Measurements from ENCODE around the gene KLK11.

Gene KLK11

GRCh38 chr19:51027126-51027806 is 850 bp upstream of the KLK11 start:
- DNase-seq: no peak

DNA sequence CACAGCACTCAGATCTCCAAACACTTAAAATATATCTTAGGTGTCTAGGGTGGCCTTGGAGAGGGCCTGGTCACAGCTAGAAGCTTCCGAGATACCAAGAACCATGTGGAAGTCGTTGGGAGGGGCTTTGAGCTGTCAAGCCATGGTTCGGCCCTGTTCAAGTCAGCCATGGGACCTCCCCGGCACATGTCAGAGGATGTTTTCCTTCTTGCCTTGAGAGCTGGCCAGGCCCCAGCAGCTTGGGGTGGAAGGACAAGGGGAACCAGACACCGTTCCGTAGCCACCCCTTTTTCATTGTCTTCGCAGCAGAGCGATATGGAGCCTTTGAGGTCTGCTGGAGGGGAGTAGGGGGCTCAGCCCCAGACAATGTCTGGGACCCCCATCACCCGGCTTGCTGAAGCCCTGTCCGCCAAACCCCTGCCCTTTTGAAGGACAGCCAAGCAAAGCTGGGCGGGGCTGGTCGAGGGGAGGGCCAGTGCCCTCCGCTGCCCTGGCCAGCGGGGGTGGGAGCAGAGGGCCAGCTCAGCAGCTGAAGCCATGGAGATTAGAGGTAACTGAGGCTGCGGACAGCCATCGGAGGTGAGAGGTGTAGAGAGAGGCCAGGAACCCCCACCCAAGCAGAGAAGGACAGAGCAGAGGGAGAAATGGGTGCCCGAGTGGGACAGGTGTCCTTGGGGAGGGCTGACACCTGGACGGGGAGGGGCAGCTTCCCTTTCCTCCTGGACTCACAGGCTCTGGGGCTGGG is 435 bp downstream of the KLK11 start:
- no peak for DNase-seq

GRCh38 chr19:51025401-51025800 is 1.0 kb downstream of the KLK11 start:
- DNase-seq: no peak

- no peak for DNase-seq
Measured at GRCh38 chr19:51024924-51025323, 1.5 kb downstream of the KLK11 start.

DNA sequence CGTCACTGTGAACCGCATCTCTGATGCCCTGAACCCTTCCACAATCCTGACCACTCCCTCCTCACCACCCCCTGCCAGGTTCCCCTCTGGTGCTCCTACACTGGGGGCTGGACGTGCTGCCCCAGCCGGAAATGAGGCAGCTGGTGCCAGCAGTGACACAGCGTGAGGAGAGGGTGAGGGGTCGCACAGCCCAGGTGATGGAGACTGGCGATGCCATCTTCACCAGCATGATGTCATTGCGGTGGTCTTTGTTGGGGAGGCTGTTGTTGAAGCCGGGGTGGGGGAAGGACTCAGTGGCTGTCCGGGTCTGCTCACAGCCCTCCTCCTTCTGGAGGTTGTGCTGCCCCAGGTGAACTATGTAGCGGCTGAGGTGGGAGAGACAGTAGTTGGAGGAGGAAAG is 2.5 kb downstream of the KLK11 start:
- DNase-seq: no peak

DNA sequence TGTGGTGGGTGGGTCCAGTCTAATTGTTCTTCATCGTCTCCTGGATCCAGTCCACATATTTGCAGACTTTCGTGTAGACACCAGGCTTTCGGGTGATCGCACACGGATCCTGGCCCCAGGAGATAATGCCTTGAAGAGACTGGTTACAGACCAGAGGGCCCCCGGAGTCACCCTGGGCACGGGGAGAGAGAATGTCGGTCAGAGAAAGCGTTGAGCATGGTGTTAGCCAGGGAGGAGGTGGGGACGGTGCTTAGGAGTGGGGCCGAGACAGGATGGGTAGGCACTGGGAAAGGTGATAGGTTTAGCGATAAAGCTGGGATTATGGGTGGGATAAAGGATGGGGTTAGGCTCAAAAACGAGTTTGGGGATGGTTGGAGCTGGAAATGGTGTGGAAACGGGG is 3.9 kb downstream of the KLK11 start:
- DNase-seq: no peak

GRCh38 chr19:51020988-51021651 is 5.3 kb downstream of the KLK11 start:
- DNase-seq: peak; percentile 24

DNA sequence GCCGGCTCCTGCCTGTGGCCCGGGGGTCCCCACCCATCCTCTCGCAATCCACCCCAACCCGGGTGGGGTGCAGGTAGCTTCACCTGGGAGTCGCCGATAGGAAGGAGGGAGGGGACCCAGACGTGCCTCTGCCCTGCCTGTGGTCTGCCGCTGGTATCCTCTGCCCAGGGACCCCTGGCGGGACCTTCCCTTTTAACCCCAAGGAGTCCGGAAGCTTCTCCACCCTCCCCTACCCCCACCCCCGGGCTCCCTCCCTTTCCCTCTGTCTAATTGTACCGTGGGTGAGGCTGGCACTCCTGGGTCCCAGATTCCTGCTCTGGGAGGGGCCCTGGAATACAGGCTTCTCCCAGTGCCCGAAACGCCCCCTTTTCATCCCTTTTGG is 6.9 kb downstream of the KLK11 start, which contains the start of gene KLK10:
Gene KLK10, minus strand, starts transcription at position 166 of the 382 bp plus-strand sequence. CDS start 579 bp downstream, outside the sequence.
- no peak for DNase-seq

DNA sequence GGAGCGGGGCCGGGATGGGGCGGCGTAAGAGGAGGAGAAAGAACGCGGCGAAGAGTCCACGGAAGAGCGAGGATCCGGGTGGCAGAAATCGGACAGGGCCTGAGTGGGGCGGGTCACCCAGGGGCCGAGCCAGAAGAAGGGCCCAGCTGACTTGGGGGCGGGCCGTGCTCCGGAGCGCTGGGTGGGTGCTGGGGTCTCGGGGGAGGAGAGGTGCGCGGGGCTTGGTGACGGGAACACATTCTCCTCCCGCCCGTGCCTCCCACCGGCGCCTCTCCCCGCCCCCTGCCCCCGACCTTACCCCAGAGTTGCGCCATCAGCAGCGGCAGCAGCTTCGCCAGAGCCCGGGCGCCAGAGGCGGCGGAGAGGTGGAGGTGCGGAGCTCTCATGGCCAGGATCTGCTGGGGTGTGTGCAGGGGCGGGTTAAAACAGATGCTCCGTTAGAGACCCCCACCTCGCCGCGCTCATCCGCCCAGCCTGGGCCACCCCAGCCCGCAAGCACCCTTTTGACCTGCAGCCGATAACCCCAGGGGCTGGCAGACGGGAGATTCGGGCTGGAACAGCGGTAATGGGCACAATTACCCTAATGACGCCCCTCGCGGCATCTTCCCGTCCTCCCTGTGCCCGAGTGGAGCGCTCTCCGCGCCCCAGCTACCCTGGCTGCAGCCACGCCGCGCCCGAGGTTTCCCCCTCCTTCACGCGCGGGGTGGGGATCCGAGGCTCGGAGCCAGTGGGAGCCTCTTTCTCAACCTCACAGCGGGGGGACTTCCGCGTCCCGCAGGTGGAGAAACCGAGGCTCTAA is 7.5 kb downstream of the KLK11 start:
- DNase-seq: no peak

- DNase-seq: peak; percentile 10
Measured at GRCh38 chr19:51016798-51017683, 9.4 kb downstream of the KLK11 start.

DNA sequence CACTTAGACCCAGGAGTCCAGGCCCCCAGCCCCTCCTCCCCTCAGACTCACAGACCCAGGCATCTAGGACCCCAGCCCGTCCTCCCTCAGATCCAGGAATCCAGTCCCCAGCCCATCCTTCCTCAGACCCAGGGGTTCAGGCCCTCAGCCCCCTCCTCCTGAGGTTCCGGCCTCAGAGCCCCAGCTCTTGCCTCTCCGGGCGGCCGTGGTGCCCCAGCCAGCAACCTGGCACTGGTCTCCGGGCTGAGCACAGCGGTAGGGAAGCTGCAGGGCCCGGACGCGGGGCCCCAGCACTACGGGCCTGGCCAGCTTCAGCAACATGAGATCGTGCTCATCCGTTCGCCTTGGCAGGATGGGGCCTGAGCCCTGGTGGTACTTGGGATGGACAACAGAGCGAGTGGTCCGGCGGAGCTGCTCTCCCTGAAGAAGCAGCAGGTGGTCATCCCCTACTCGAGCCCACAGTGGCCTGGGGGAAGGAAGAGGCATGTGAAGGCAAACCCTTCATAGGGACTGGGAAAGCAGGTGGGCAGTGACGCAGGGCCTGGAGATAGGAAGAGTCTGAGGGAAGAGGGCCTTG is 10.6 kb downstream of the KLK11 start:
- no peak for DNase-seq

GRCh38 chr19:51014242-51014641 is 12.2 kb downstream of the KLK11 start:
- DNase-seq: no peak

DNA sequence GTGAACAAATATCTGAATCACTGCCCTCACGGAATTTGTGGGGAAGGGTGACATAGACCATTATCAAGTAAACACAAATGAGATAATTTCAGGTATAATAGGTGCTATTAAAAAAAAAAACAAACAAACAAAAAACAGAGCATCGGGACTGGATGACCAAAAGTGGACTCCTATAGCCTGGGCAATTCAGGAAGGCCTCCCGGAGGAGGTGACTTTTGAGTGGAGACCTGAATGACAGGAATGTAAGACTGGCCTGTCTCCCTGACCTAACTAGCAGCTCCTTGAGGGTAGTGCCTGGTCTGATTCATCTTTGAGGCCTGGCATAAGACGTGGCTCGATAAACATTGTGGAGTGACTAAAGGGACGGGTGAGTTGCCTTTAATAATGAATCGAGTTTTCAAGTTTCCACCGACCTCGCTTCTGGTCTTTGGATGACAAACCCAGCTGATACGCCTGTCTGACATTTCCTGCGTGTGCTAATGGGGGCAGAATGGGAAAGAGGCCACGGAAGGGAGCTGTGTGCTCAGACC is 13.7 kb downstream of the KLK11 start:
- DNase-seq: no peak

DNA sequence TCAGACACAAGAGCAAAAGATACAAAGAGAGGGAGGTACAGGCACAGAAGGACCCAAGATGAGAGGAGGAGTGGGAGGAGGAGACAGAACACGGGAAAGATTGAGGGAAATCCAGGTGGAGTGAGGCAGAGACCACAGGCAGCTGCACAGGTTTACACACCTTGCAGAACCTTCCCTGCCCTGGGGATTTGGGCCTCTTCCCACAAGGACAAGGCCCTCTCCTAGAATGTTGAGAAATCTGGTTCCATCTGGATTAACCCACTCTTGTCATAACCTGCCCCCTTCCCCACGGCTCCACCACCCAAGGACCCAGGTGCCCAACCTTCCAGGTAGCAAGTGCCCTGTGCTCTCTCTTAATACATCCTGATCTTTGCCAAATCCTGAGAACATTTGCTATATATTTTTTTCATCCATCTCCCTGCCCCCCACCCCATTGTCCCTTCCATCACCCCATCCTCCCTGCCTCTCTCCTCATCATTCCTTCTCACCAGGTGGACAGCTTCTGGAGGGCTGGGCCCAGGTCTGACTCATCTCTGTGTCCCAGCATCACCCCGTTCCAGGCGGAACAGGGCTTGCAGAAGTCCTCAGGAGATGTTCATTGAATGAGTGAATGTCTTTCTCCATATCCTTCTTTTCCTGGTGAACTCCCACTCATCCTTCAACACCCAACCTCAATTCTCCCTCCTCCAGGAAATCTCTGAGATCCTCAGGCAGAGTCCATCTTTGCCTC is 16.2 kb downstream of the KLK11 start:
- no peak for DNase-seq

- DNase-seq: no peak
Measured at GRCh38 chr19:51009061-51009891, 17.1 kb downstream of the KLK11 start.

- DNase-seq: no peak
Measured at GRCh38 chr19:51007488-51007887, 18.9 kb downstream of the KLK11 start.

DNA sequence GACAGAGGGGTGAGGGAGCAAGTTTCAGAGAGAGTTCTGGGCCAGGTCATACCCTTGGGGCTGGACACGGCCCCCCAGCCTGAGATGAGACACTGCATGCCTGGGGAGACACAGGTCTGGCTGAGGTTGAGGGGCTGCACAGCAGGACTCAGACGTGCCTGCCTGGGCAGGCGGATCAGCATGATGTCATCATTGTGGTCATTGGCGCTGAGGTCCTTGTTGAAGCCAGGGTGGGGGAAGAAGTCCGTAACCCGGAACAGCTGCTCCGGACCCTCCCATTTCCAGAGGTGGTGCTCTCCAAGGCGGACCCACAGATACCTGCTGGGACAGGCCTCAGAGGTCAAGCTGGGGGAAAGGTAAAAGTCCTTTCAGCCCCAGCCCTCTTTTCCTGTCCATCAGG is 20.0 kb downstream of the KLK11 start:
- DNase-seq: no peak

DNA sequence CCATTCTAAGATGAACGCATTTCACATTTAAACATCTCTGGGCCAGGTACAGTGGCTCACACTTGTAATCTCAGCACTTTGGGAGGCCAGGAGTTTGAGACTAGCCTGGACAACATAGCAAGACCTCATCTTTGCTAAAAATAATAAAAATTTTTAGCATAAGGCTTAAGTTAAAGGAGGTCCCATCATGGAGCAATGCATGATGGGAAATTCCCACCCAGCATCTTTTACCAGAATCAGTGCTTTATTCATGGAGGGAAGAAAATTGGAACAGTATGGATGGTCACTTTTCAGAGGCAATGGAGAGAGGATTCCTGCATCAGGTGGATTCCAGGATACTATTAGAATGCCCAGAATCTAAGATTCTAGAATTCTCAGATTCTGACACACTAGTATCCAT is 21.2 kb downstream of the KLK11 start:
- DNase-seq: no peak

GRCh38 chr19:51003316-51003715 is 23.1 kb downstream of the KLK11 start:
- no peak for DNase-seq
